ENCODE results near the gene RABAC1. TPM values are rescaled to one million over a fixed set of nuclear protein-coding genes. Genes with fewer than 3 reads are reported as not detected.

RABAC1 gene
- total RNA-seq, 1 donor from 2014 or later, result 270 TPM

Other genes starting within 250 kb of the RABAC1 start
- not detected in 2 replicates for gene CEACAM6, start 203.8 kb downstream of the RABAC1 start, total RNA-seq
- not detected in 2 replicates for gene CEACAM3, start 162.7 kb downstream of the RABAC1 start, total RNA-seq
- not detected in 2 replicates for gene LYPD4, start 114.6 kb downstream of the RABAC1 start, total RNA-seq
- gene DMRTC2, start 114.3 kb downstream of the RABAC1 start, total RNA-seq, result not detected in 2 replicates
- gene RPS19, start 99.1 kb downstream of the RABAC1 start, total RNA-seq, result 1,545 and 1,877 TPM in 2 replicates
- gene CD79A, start 82.0 kb downstream of the RABAC1 start, total RNA-seq, result 0.47 TPM in 1 of 2 replicates, not detected in the other
- gene ARHGEF1, start 76.1 kb downstream of the RABAC1 start, total RNA-seq, result 94.4 and 112 TPM in 2 replicates
- gene ERFL, start 30.9 kb downstream of the RABAC1 start, total RNA-seq, result not detected in 2 replicates
- 0.06 TPM in 1 of 2 replicates, not detected in the other for gene ATP1A3, start 34.9 kb upstream of the RABAC1 start, total RNA-seq
- gene GRIK5, start 110.9 kb upstream of the RABAC1 start, total RNA-seq, result 0.23 TPM in 1 of 2 replicates, not detected in the other
- gene ZNF574, start 116.8 kb upstream of the RABAC1 start, total RNA-seq, result 16.2 and 20.4 TPM in 2 replicates
- gene POU2F2, start 173.1 kb upstream of the RABAC1 start, total RNA-seq, result 7.4 and 10.7 TPM in 2 replicates

All from glomerular endothelial cell (primary cell).